Liver (tissue), 9 donors: Measurements from ENCODE around the gene KIAA1217. TPM values are rescaled to one million over a fixed set of nuclear protein-coding genes. Genes with fewer than 3 reads are reported as not detected.
"Not testable (repeated sequence)": the region's sequence is repeated elsewhere in the genome, so short reads cannot be mapped to it uniquely, and the experiment has no call there.

Source experiments
- DNase-seq: peaks from one replicate; pipeline ENCODE4 v3.0.0-alpha.2; 2017; ENCODE audit warnings: low spot score
- H3K27ac ChIP-seq, 2 donors: one replicate each; pipeline ENCODE4 v1.7.0; 2013; ENCODE audit warnings: inconsistent platforms in 2 of 2, low read length in 2 of 2, control low read depth in 1 of 2, low read depth in 1 of 2, mild to moderate bottlenecking in 1 of 2
- H3K27me3 ChIP-seq, 4 donors: one replicate each; pipeline versions ENCODE4 v1.6.1 to v1.7.0; 2013; ENCODE audit warnings: low read length in 3 of 4, inconsistent platforms in 1 of 4, mild to moderate bottlenecking in 1 of 4, moderate library complexity in 1 of 4; ENCODE audit not compliant: control insufficient read depth in 4 of 4, insufficient read depth in 4 of 4
- H3K36me3 ChIP-seq, 4 donors: one replicate each; pipeline versions ENCODE4 v1.6.1 to v1.7.0; 2013; ENCODE audit warnings: low read length in 3 of 4, mild to moderate bottlenecking in 3 of 4, low read depth in 1 of 4, moderate library complexity in 1 of 4; ENCODE audit not compliant: control insufficient read depth in 4 of 4, insufficient read depth in 3 of 4
- H3K4me1 ChIP-seq, 4 donors: one replicate each; pipeline versions ENCODE4 v1.6.1 to v1.7.0; 2013; ENCODE audit warnings: low read length in 3 of 4, mild to moderate bottlenecking in 3 of 4, moderate library complexity in 1 of 4; ENCODE audit not compliant: control insufficient read depth in 4 of 4, insufficient read depth in 4 of 4
- H3K4me3 ChIP-seq, 3 donors: one replicate each; pipeline versions ENCODE4 v1.6.1 to v1.7.0; 2013; ENCODE audit warnings: low read length in 3 of 3, control low read depth in 1 of 3, low read depth in 1 of 3, mild to moderate bottlenecking in 1 of 3
- H3K9ac ChIP-seq, 2 donors: one replicate each; pipeline ENCODE4 v1.7.0; 2013; ENCODE audit warnings: low read length in 2 of 2, mild to moderate bottlenecking in 2 of 2, moderate library complexity in 2 of 2, control low read depth in 1 of 2, low read depth in 1 of 2
- H3K9me3 ChIP-seq, 4 donors: one replicate each; pipeline versions ENCODE4 v1.6.1 to v1.7.0; 2013; ENCODE audit warnings: low read length in 3 of 4; ENCODE audit not compliant: control insufficient read depth in 4 of 4
- FOXA1 ChIP-seq: IDR thresholded peaks from 2 replicates; pipeline ENCODE4 v1.6.1; 2016; ENCODE audit warnings: antibody characterized with exemption
- FOXA2 ChIP-seq: IDR thresholded peaks from 2 replicates; pipeline ENCODE4 v1.6.1; 2016; ENCODE audit warnings: antibody characterized with exemption
- GABPA ChIP-seq, 2 donors: IDR thresholded peaks in 1 of 2; conservative IDR thresholded peaks in 1 of 2; 2 replicates each; pipeline ENCODE4 v1.6.1; 2016; ENCODE audit warnings: antibody characterized with exemption in 2 of 2, mild to moderate bottlenecking in 1 of 2, moderate library complexity in 1 of 2
- HNF4A ChIP-seq, 2 donors: conservative IDR thresholded peaks; 2 replicates each; pipeline ENCODE4 v1.6.1; 2016; ENCODE audit warnings: antibody characterized with exemption in 2 of 2, mild to moderate bottlenecking in 2 of 2
- HNF4G ChIP-seq: IDR thresholded peaks from 2 replicates; pipeline ENCODE4 v1.6.1; 2016; ENCODE audit warnings: antibody characterized with exemption
- RAD21 ChIP-seq, 2 donors: IDR thresholded peaks; 2 replicates each; pipeline ENCODE4 v1.6.1; 2016; ENCODE audit warnings: antibody characterized with exemption in 2 of 2, mild to moderate bottlenecking in 2 of 2
- RXRA ChIP-seq, 2 donors: IDR thresholded peaks; 2 replicates each; pipeline ENCODE4 v1.6.1; 2017 to 2018; ENCODE audit warnings: antibody characterized with exemption in 2 of 2, mild to moderate bottlenecking in 1 of 2
- TAF1 ChIP-seq: conservative IDR thresholded peaks from 2 replicates; pipeline ENCODE4 v1.6.1; 2016; ENCODE audit warnings: antibody characterized with exemption, mild to moderate bottlenecking
- YY1 ChIP-seq: IDR thresholded peaks from 2 replicates; pipeline ENCODE4 v1.6.1; 2016; ENCODE audit warnings: antibody characterized with exemption, mild to moderate bottlenecking
- WGBS: extraction: QIAGEN DNeasy Blood & Tissue Kit; methylation state at CpG from one replicate; pipeline ENCODE4 v1.1.7; 2013; 5-methylcytosine and 5-hydroxymethylcytosine counted together
- polyA plus RNA-seq, 2 donors: library from polyadenylated mRNA; stranded (reverse) in 1 of 2; unstranded in 1 of 2; fragments of 200-250 nt in 1 of 2; fragments of >200 nt in 1 of 2; fragmentation: Nextera tagmentation in 1 of 2; extraction: Ambion mirVana in 1 of 2; gene quantifications; one replicate each; pipeline versions ENCODE4 v1.2.1 to v1.2.3, GENCODE V29; 2013 to 2015
- total RNA-seq, 2 donors: library from RNA; depleted of rRNA; stranded (reverse); fragments of >200 nt; gene quantifications; one replicate each; pipeline ENCODE4 v1.2.3, GENCODE V29; 2014
- TF ChIP-seq, protein P1 (sequence below): IDR thresholded peaks from 2 replicates; pipeline ENCODE4 v1.6.1; 2016; ENCODE audit warnings: antibody characterized with exemption
- TF ChIP-seq, protein P2 (sequence below): IDR thresholded peaks from 2 replicates; pipeline ENCODE4 v1.6.1; 2016; ENCODE audit warnings: antibody characterized with exemption
- TF ChIP-seq, protein P3 (sequence below): IDR thresholded peaks from 2 replicates; pipeline ENCODE4 v1.6.1; 2016; ENCODE audit warnings: antibody characterized with exemption
- donor health status: healthy.
- donor health status: healthy.
- donor health status: healthy.
- donor health status: healthy.
- donor health status: healthy.

The KIAA1217 gene
- total and polyA plus RNA-seq, 4 donors: 4.5 to 12.8 (median 6.8) TPM

DNA sequence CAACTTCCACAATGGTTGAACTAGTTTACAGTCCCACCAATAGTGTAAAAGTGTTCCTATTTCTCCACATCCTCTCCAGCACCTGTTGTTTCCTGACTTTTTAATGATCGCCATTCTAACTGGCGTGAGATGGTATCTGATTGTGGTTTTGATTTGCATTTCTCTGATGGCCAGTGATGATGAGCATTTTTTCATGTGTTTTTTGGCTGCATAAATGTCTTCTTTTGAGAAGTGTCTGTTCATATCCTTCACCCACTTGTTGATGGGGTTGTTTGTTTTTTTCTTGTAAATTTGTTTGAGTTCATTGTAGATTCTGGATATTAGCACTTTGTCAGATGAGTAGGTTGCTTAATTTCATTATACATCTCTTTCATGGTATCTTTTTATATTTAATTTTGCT, 237.0 kb downstream of the KIAA1217 start:
- H3K9me3 ChIP-seq, H3K4me3 ChIP-seq, H3K27me3 ChIP-seq, H3K27ac ChIP-seq, H3K9ac ChIP-seq, H3K36me3 ChIP-seq, DNase-seq: not testable (repeated sequence)
- peaks cover 9 to 32% (median 22%) of the 10 kb centered on the region in 4 donors for H3K4me1 ChIP-seq
- WGBS: 89% methylated on average over 2 of the region's 2 CpGs

DNA sequence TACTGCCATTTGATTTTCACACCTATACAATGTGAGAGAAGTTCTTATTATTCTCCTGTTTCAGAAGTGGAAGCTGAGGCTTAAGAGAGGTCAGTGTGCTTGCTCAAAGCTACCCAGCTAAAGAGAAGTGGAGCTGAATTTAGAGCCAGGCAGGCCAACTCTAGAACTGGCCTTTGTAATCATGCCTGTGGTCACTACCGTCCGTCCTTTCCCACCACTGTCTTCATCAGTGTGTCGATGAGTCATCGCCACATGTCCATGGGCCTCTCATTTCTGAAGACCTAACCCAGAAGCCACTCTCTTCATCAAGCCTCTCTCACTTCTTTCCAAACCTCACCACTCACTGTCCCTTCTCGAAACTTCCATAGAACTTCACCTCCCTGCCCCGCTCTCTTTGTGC, 237.8 kb downstream of the KIAA1217 start:
- TF ChIP-seq, protein P1, sequence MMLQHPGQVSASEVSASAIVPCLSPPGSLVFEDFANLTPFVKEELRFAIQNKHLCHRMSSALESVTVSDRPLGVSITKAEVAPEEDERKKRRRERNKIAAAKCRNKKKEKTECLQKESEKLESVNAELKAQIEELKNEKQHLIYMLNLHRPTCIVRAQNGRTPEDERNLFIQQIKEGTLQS: no peak
- no peak for TF ChIP-seq GABPA (IDR thresholded peaks at IDR 0.05 in 1 of 2, conservative IDR thresholded peaks at IDR 0.05 in 1 of 2)
- TF ChIP-seq, protein P2, sequence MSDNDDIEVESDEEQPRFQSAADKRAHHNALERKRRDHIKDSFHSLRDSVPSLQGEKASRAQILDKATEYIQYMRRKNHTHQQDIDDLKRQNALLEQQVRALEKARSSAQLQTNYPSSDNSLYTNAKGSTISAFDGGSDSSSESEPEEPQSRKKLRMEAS: no peak
- no peak for TF ChIP-seq RXRA (IDR thresholded peaks at IDR 0.05)
- TF ChIP-seq FOXA1: no peak
- TF ChIP-seq RAD21 (IDR thresholded peaks at IDR 0.05): no peak
- DNase-seq: no peak
- Histone ChIP-seq H3K27ac (no peak overlapping the region), H3K4me1 (peaks cover 7 to 25% (median 22%) of the 10 kb centered on the region in 4 donors), H3K9me3 (no peaks in the 10 kb centered on the region), H3K9ac (no peak overlapping the region), H3K4me3 (no peak overlapping the region), H3K27me3 (no peaks in the 10 kb centered on the region), H3K36me3 (no peaks in the 10 kb centered on the region)
- WGBS: 96% methylated on average over 6 of the region's 6 CpGs

DNA sequence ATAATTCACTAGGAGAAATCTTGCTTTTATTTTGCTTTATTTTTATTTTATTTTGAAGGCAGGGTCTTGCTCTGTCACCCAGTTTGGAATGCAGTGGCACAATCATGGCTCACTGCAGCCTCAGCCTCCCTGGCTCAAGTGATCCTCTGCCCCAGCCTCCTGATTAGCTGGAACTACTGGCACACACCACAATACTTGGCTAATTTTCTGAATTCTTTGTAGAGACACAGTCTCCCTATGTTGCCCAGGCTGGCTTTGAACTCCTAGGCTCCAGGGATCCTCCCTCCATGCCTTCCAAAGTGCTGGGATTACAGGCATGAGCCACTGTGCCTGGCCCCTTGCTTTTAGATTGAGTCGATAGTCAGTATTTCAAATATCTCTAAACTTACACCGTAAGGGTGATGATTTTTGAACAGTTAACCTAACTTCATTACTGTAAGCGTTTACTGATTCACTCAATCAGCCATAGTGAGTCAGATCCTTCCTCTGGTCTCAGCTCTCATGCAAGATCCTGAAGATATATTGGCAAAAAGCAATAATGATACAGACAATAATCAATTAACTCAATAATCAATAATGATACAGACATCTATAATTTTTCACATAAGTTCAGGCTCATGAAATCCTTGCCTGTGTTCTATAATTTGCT, 239.5 kb downstream of the KIAA1217 start:
- 88% methylated on average over 3 of the region's 3 CpGs for WGBS
- Histone ChIP-seq H3K27ac (peak overlapping the region; percentile 34 to 38), H3K4me3 (no peak overlapping the region), H3K27me3 (no peaks in the 10 kb centered on the region), H3K9me3 (no peaks in the 10 kb centered on the region), H3K36me3 (no peaks in the 10 kb centered on the region), H3K4me1 (peaks cover 3 to 8% (median 6%) of the 10 kb centered on the region in 4 donors), H3K9ac (no peak overlapping the region)
- TF ChIP-seq, protein P1: no peak
- TF ChIP-seq YY1 (no peak), TAF1 (no peak), RAD21 (IDR thresholded peaks at IDR 0.05) (no peak), HNF4G (no peak), HNF4A (conservative IDR thresholded peaks at IDR 0.05) (no peak), FOXA2 (no peak), RXRA (IDR thresholded peaks at IDR 0.05) (no peak), FOXA1 (no peak)
- TF ChIP-seq, protein P2: no peak
- TF ChIP-seq, protein P3, sequence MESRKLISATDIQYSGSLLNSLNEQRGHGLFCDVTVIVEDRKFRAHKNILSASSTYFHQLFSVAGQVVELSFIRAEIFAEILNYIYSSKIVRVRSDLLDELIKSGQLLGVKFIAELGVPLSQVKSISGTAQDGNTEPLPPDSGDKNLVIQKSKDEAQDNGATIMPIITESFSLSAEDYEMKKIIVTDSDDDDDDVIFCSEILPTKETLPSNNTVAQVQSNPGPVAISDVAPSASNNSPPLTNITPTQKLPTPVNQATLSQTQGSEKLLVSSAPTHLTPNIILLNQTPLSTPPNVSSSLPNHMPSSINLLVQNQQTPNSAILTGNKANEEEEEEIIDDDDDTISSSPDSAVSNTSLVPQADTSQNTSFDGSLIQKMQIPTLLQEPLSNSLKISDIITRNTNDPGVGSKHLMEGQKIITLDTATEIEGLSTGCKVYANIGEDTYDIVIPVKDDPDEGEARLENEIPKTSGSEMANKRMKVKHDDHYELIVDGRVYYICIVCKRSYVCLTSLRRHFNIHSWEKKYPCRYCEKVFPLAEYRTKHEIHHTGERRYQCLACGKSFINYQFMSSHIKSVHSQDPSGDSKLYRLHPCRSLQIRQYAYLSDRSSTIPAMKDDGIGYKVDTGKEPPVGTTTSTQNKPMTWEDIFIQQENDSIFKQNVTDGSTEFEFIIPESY: no peak
- DNase-seq: no peak
